Right atrium auricular region (tissue), 2 donors: ENCODE results near the gene ACAT2. TPM values are rescaled to one million over a fixed set of nuclear protein-coding genes. Genes with fewer than 3 reads are reported as not detected.

Source experiments
- DNase-seq: peaks from one replicate; pipeline ENCODE4 v3.0.0-alpha.2; 2019; ENCODE audit warnings: low spot score
- H3K27ac ChIP-seq, 2 donors: fragments of 200-600 bp; sonication (generic); 1 replicate in 1 of 2; 2 replicates in 1 of 2; pipeline ENCODE4 v1.5.1; 2016 to 2019
- H3K27me3 ChIP-seq, 2 donors: fragments of 200-600 bp; sonication (generic); one replicate each; pipeline versions ENCODE4 v1.5.1 to v1.6.0; 2017 to 2019
- H3K36me3 ChIP-seq: fragments of 200-600 bp; sonication (generic); one replicate; pipeline ENCODE4 v1.5.1; 2016
- H3K4me1 ChIP-seq, 2 donors: fragments of 200-600 bp; sonication (generic); one replicate each; pipeline versions ENCODE4 v1.5.1 to v1.6.0; 2017 to 2019
- H3K4me3 ChIP-seq, 2 donors: fragments of 200-600 bp; sonication (generic); 1 replicate in 1 of 2; 2 replicates in 1 of 2; pipeline ENCODE4 v1.5.1; 2017 to 2019; ENCODE audit warnings: mild to moderate bottlenecking in 1 of 2, moderate library complexity in 1 of 2
- H3K9me3 ChIP-seq, 2 donors: fragments of 200-600 bp; sonication (generic); one replicate each; pipeline ENCODE4 v1.5.1; 2019
- total RNA-seq, 2 donors: library from RNA; depleted of rRNA; stranded (reverse); fragments of >200 nt; gene quantifications; one replicate each; pipeline ENCODE4 v1.1.0, GENCODE V29; 2016
- TF ChIP-seq, protein P1 (sequence below), 2 donors: fragments of 200-600 bp; sonication (generic); IDR thresholded peaks; one replicate each; pipeline ENCODE4 v1.5.1; 2019; ENCODE audit warnings: antibody characterized with exemption in 2 of 2

Gene ACAT2
- total RNA-seq, 2 donors from 2014 or later, result 1.5 to 1.6 TPM

DNA sequence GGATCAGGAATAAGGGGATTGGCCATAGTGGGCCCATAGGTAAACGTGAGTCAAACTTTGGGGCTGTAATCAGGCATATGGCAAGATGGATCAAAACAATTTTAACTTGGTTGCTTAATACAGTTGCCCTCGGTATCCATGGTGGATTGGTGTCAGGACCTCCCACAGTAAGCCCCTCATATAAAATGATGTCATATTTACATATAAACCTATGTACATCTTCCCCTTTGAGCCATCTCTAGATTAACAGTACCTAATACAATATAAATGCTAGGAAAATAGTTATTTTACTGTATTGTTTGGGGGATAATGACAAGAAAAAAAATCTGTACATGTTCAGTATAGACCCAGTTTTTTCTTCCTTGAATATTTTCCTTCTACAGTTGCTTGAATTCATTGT lies 7.4 kb upstream of the ACAT2 start:
- Histone ChIP-seq H3K4me3 (no peak overlapping the region), H3K27ac (no peak overlapping the region), H3K27me3 (no peaks in the 10 kb centered on the region), H3K4me1 (no peaks in the 10 kb centered on the region), H3K36me3 (peaks cover 53% of the 10 kb centered on the region), H3K9me3 (no peaks in the 10 kb centered on the region)
- DNase-seq, result no peak
- TF ChIP-seq, protein P1, sequence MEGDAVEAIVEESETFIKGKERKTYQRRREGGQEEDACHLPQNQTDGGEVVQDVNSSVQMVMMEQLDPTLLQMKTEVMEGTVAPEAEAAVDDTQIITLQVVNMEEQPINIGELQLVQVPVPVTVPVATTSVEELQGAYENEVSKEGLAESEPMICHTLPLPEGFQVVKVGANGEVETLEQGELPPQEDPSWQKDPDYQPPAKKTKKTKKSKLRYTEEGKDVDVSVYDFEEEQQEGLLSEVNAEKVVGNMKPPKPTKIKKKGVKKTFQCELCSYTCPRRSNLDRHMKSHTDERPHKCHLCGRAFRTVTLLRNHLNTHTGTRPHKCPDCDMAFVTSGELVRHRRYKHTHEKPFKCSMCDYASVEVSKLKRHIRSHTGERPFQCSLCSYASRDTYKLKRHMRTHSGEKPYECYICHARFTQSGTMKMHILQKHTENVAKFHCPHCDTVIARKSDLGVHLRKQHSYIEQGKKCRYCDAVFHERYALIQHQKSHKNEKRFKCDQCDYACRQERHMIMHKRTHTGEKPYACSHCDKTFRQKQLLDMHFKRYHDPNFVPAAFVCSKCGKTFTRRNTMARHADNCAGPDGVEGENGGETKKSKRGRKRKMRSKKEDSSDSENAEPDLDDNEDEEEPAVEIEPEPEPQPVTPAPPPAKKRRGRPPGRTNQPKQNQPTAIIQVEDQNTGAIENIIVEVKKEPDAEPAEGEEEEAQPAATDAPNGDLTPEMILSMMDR (IDR thresholded peaks at IDR 0.05), result no peak

DNA sequence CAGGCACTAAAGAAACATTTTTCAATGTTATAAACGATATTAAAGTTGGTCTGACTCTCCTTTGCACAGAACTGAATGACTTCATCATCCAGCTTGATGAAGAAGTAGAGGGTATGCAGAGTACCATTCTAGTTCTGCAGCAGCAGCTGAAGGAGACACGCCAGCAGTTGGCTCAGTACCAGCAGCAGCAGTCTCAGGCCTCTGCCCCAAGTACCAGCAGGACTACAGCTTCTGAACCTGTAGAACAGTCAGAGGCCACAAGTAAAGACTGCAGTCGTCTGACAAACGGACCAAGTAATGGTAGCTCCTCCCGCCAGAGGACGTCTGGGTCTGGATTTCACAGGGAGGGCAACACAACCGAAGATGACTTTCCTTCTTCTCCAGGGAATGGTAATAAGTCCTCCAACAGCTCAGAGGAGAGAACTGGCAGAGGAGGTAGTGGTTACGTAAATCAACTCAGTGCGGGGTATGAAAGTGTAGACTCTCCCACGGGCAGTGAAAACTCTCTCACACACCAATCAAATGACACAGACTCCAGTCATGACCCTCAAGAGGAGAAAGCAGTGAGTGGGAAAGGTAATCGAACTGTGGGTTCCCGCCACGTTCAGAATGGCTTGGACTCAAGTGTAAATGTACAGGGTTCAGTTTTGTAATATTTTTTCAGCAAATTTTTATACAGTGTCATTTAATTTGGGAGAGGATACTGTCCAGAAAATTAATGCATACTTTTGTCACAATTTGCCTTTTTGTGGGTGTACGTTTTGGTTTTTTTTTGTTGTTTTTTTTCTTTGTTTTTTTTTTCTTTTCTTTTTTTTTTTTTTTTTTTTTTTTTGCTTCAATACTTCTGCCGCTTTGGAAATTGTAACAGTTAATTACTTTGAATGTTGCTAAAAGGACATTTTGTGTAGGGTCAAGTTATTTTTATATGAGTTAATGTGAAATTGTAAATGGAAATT lies 6.6 kb upstream of the ACAT2 start:
- TF ChIP-seq, protein P1 (IDR thresholded peaks at IDR 0.05), result no peak
- Histone ChIP-seq H3K36me3 (peaks cover 47% of the 10 kb centered on the region), H3K27me3 (no peaks in the 10 kb centered on the region), H3K27ac (no peak overlapping the region), H3K4me1 (no peaks in the 10 kb centered on the region), H3K9me3 (no peaks in the 10 kb centered on the region), H3K4me3 (no peak overlapping the region)
- no peak for DNase-seq

DNA sequence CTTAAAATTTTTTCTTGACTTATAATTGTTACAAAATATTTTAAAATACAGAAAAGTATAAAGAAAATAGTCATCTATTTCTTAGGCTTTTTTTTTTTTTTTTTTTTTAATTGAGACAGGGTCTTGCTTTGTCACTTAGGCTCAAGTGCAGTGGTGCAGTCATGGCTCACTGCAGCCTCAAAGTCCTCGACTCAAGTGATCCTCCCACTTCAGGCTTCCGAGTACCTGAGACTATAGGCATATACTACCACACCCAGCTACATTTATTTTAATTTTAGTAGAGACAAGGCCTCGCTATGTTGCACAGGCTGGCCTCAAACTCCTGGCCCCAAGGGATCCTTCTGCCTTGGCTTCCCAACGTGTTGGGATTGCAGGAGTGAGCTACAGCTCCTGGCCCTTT lies 5.3 kb upstream of the ACAT2 start:
- Histone ChIP-seq H3K36me3 (peaks cover 43% of the 10 kb centered on the region), H3K27ac (no peak overlapping the region), H3K4me3 (no peak overlapping the region), H3K27me3 (no peaks in the 10 kb centered on the region), H3K9me3 (no peaks in the 10 kb centered on the region), H3K4me1 (peaks cover 0 to 10% of the 10 kb centered on the region in 2 donors)
- TF ChIP-seq, protein P1 (IDR thresholded peaks at IDR 0.05), result no peak
- no peak for DNase-seq

DNA sequence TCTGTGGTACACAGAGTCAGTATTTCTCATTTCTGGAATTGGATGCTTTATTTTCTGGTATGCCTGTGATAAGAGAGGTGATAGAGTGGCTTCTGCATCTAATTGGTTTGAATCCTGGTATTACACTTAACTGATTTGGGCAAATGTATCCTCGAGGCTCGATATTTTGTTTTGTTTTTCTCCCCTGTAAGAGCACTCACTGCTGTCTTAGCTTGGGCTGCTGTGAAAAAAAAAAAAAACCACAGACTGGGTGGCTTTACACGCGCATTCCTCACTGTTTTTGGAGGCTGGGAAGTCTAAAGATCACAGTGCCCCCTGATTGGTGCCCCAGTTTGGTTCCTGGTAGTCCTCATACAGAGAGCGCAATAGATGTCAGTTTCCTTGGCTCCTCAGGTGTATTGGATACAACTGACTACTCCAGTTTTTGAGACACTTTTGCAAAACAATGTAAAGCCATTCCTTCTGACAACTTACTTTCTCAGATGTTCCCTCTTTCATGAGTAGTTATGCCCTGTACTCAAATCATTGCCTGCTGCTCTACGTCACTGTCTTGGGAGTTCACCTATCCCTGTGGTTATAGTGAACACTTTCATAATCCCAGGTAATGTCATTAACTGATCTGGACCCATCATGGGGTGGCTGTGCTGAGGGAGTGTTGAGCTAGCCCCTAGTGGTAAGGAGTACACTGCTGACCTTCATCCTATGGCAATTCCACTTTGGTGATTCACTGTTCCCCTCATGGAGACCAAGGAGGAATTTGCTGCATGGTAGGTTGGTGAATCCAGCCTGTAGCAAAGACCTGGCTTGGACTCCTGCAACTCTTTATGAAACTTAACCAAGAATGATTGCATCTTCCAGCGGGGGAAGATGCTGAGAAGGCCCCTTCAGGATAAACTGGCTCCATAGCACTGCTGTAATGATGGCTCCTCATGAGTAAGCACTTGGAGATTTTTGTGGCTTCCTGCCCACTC lies 3.5 kb upstream of the ACAT2 start:
- TF ChIP-seq, protein P1 (IDR thresholded peaks at IDR 0.05), result no peak
- no peak for DNase-seq
- peaks cover 0 to 18% of the 10 kb centered on the region in 2 donors for H3K4me1 ChIP-seq
- H3K9me3 ChIP-seq, result no peaks in the 10 kb centered on the region
- no peaks in the 10 kb centered on the region for H3K27me3 ChIP-seq
- H3K4me3 ChIP-seq, result no peak overlapping the region
- H3K36me3 ChIP-seq, result peaks cover 28% of the 10 kb centered on the region
- H3K27ac ChIP-seq, result no peak overlapping the region

DNA sequence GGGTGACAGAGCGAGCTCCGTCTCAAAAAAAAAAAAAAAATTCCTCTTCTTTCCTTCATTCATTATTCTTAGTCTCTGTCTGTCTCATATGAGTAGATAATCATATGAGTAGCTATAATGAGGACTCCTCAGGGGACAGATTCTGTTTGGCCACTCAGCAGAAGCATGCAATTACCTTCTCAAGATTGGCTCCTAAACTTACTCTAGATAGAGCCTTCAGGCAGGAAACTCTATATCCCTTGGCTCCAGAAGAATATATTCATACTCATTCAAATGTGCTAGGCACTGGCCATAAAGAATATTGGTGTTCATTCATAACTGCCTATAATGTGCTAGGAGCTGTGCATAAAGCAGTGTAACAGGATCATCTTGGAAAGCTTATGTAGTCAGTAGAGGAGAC lies 2.2 kb upstream of the ACAT2 start:
- no peak for DNase-seq
- no peaks in the 10 kb centered on the region for H3K9me3 ChIP-seq
- no peak overlapping the region for H3K4me3 ChIP-seq
- H3K27ac ChIP-seq, result no peak overlapping the region
- TF ChIP-seq, protein P1 (IDR thresholded peaks at IDR 0.05), result no peak
- H3K27me3 ChIP-seq, result no peaks in the 10 kb centered on the region
- H3K36me3 ChIP-seq, result peaks cover 18% of the 10 kb centered on the region
- peaks cover 0 to 18% of the 10 kb centered on the region in 2 donors for H3K4me1 ChIP-seq
